Measurements from ENCODE around the gene TM9SF2.

The TM9SF2 gene

DNA sequence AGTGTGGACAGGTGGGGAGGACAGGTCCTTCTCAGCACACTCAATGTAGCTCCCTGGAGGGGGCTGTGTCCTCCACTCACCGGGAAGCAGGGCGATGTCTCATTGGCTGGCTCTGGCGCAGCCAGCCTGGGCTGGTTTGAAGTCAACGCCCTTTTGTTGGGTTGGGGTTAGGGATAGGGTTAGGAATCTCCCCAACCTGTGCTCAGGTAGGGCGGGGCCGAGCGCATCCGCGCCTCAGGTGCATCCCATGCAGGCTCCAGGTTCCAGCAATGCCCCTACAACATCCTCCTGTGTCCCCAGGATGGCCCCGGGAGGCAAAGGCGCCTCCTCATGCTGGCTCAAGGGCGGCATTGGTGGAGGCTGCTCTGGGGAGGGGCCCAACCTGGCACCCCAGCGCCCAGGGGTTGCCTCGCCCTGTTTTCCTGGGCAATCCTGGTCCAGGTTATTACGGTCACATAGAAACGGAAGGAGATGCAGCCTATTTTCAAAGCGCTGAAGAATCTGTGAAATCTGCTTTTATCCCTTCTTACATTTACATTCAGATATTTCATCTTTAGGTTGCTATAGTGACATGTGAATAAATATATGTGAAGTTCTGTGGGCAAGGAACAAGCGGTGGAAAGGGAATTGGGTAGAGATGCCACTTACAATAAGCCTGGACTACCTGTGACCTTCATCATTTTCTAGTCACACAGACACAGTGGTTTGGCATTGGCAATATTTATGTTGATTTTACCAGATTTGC, 74.3 kb downstream of the TM9SF2 start:
- TF ChIP-seq, protein P1, sequence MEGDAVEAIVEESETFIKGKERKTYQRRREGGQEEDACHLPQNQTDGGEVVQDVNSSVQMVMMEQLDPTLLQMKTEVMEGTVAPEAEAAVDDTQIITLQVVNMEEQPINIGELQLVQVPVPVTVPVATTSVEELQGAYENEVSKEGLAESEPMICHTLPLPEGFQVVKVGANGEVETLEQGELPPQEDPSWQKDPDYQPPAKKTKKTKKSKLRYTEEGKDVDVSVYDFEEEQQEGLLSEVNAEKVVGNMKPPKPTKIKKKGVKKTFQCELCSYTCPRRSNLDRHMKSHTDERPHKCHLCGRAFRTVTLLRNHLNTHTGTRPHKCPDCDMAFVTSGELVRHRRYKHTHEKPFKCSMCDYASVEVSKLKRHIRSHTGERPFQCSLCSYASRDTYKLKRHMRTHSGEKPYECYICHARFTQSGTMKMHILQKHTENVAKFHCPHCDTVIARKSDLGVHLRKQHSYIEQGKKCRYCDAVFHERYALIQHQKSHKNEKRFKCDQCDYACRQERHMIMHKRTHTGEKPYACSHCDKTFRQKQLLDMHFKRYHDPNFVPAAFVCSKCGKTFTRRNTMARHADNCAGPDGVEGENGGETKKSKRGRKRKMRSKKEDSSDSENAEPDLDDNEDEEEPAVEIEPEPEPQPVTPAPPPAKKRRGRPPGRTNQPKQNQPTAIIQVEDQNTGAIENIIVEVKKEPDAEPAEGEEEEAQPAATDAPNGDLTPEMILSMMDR (IDR thresholded peaks at IDR 0.05; ENCODE audit: insufficient read depth, low read length, poor library complexity, severe bottlenecking) = no peak
- Histone ChIP-seq H3K36me3 (ENCODE audit: control insufficient read depth, insufficient read depth, low read length) (no peaks in the 10 kb centered on the region), H3K4me3 (replicated peaks; ENCODE audit: low read depth, low read length) (no peak overlapping the region), H3K27me3 (replicated peaks; ENCODE audit: control insufficient read depth, insufficient read depth, low read length) (no peaks in the 10 kb centered on the region)
- DNase-seq (ENCODE audit: extremely low read depth, insufficient read length) = no peak

DNA sequence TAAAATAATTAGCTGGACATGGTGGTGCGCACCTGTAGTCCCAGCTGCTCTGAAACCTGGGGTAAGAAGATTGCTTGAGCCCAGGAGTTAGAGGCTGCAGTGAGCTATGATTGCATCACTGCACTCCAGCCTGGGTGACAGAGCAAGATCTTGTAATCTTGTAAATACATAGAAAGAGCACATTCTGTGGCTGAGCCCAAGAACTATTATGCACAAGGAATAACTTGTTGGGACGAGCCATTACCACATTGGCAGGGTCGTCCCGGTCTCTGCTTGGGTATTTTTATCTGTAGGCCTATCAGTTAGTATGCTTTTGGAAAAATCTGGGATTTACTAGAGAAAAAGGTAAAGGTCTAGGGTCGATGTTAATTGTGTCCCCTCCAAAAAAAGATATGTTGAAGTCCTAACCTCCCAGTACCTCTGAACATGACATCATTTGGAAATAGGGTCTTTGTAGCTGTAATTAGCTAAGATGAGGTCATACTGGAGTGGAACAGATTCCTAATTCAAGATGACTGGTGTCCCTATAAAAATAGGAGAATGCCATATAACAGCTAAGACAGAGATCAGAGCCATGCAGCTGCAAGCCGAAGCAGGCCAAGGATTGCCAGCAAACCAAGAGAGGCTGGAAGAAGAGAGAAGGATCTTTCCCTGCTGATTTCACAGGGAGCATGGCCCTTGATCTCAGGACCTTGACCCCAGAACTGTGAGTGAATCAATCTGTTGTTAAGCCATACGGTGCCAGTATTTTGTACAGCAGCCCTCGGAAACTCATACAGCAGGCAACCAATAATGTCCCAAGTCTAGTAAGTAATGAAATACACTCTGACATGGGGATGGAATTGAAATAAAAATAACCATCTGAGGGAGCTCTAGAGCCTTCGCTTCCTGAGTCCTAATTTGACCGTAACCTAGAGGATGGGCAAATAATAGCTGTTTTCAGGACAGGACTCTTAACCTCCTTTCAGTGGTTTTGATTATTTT, 77.0 kb downstream of the TM9SF2 start:
- DNase-seq (ENCODE audit: extremely low read depth, insufficient read length) = no peak
- TF ChIP-seq, protein P1 (IDR thresholded peaks at IDR 0.05; ENCODE audit: insufficient read depth, low read length, poor library complexity, severe bottlenecking) = no peak
- no peaks in the 10 kb centered on the region for H3K36me3 ChIP-seq (ENCODE audit: control insufficient read depth, insufficient read depth, low read length)
- no peaks in the 10 kb centered on the region for H3K27me3 ChIP-seq (replicated peaks; ENCODE audit: control insufficient read depth, insufficient read depth, low read length)
- no peak overlapping the region for H3K4me3 ChIP-seq (replicated peaks; ENCODE audit: low read depth, low read length)

DNA sequence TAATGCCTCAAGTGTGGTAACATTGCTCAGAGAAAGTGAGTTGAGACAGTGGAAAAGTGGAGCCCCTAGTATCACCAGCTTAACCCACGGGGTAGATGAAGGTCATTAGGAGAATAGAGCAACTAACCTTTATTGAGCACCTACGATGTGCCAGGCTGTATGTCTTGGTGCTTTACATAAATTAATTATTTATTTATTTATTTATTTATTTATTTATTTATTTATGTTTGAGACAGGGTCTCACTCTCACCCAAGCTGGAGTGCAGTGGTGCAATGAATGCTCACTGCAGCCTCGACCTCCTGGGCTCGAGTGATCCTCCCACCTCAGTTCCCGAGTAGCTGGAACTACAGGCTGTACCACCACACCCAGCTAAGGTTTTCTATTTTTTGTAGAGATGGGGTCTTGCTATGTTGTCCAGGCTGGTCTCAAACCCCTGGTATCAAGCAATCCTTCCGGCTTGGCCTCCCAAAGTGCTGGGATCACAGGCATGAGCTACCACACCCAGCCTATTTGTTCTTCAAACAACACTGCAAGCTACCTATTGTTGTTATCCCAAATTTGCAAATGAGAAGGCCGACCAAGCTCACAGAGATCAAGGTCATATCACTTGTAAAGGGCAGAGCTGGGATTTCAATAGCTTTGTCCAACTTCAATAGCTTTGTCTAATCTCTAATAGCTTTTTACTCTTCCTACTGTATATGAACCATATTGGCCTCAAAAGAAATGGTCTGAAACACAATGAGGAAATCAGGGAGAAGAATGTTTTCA, 79.4 kb downstream of the TM9SF2 start:
- TF ChIP-seq, protein P1 (IDR thresholded peaks at IDR 0.05; ENCODE audit: insufficient read depth, low read length, poor library complexity, severe bottlenecking) = no peak
- H3K36me3 ChIP-seq (ENCODE audit: control insufficient read depth, insufficient read depth, low read length) = no peaks in the 10 kb centered on the region
- no peaks in the 10 kb centered on the region for H3K27me3 ChIP-seq (replicated peaks; ENCODE audit: control insufficient read depth, insufficient read depth, low read length)
- DNase-seq (ENCODE audit: extremely low read depth, insufficient read length) = no peak
- no peak overlapping the region for H3K4me3 ChIP-seq (replicated peaks; ENCODE audit: low read depth, low read length)

DNA sequence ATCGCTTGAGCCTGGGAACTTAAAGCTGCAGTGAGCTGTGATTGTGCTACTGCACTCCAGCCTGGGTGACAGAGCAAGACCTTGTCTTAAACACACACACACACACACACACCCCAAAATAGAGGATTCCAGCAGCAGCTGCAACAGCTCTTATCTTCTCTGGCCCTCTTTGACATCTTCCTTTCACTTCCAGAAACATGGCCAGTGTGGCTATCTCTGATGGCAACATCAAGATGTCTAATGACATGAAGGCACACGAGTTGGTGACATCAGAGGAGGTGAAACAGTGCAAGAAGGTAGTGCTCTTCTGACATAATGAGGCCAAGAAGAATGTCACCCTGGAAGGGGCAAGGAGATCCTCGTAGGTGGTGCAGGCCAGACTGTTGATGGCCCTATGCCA, 81.2 kb downstream of the TM9SF2 start:
- no peak for DNase-seq (ENCODE audit: extremely low read depth, insufficient read length)
- TF ChIP-seq, protein P1 (IDR thresholded peaks at IDR 0.05; ENCODE audit: insufficient read depth, low read length, poor library complexity, severe bottlenecking) = no peak
- Histone ChIP-seq H3K4me3 (replicated peaks; ENCODE audit: low read depth, low read length) (no peak overlapping the region), H3K36me3 (ENCODE audit: control insufficient read depth, insufficient read depth, low read length) (no peaks in the 10 kb centered on the region), H3K27me3 (replicated peaks; ENCODE audit: control insufficient read depth, insufficient read depth, low read length) (no peaks in the 10 kb centered on the region)

- TF ChIP-seq, protein P1 (IDR thresholded peaks at IDR 0.05; ENCODE audit: insufficient read depth, low read length, poor library complexity, severe bottlenecking) = no peak
- H3K27me3 ChIP-seq (replicated peaks; ENCODE audit: control insufficient read depth, insufficient read depth, low read length) = no peaks in the 10 kb centered on the region
- no peak overlapping the region for H3K4me3 ChIP-seq (replicated peaks; ENCODE audit: low read depth, low read length)
- no peaks in the 10 kb centered on the region for H3K36me3 ChIP-seq (ENCODE audit: control insufficient read depth, insufficient read depth, low read length)
- no peak for DNase-seq (ENCODE audit: extremely low read depth, insufficient read length)
These were observed 84.3 kb downstream of the TM9SF2 start for GRCh38 chr13:99585609-99586008.
